HTERT RPE-1 (cell line): ENCODE measurements around the gene SGCE.

Source experiments
- in situ Hi-C: fragments of 300-500 bp; cut with MboI; formaldehyde crosslinking; loops from 4 replicates; pipeline ENCODE4 v1.14.3; 2020; ENCODE audit warnings: low sequenced_read_pairs

SGCE gene

DNA sequence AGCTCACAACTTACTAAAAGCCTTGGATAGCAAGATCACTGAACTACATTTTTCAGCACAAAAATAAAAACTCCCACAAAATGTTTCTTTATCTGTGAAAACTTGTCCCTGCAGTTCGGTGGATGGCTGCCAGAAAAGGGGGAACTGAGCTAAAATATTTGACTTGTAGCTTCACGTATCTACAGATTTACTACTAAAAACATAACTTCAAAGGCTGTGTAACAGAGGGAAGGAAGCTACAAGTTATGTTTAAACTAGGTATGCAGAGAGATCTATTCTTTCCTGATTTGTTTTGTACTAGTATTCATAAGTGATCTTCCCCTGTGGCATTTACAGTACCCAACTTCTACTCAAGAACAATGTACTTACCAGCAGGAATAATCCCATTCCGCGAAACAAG lies 25.1 kb downstream of the SGCE start:
- in situ Hi-C loops = no loop called here

GRCh38 chr7:94623820-94624219 lies 32.1 kb downstream of the SGCE start:
- in situ Hi-C loops = no loop called here

DNA sequence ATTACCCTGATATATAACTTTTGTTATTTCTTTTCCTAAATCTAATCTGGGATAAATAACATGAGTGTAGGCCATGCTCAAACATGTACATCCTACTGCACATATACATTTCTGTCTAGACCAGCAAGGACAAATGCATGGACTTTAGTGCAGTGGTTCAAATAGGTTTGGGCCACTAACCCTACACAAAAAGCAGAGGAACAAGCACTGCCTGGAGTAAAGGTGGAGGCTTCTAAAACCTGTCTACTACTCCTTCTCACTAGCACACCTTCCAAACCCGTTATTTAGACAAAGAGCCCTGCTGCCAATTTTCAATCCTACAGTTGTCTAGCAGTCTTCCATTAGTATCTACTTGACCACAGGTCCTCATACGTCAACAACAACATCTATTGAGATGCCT lies 34.8 kb downstream of the SGCE start:
- in situ Hi-C loops = no loop called here

GRCh38 chr7:94620703-94621118 lies 35.2 kb downstream of the SGCE start:
- in situ Hi-C loops = no loop called here

DNA sequence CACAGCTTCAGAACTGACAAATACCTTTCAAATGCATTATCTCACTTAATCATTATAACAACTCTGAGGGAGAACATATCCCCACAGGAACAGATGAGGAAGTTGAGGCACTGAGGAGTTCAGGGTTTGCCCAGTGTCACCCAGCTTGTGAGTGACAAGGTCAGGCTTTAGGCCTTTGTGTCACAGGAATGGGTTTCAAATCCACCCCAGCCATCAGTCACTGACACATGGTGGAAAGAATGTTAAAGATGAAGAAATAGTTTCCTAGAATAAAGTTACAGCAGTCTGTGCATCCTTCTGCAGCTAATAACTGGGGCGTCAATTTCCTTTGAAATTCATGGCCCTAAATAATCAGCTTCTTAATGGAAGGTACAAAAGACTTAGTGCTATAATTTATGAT lies 37.8 kb downstream of the SGCE start:
- in situ Hi-C loops = no loop called here

GRCh38 chr7:94616855-94617254 lies 39.1 kb downstream of the SGCE start:
- in situ Hi-C loops = no loop called here

GRCh38 chr7:94615666-94616065 lies 40.3 kb downstream of the SGCE start:
- in situ Hi-C loops = no loop called here

- in situ Hi-C loops = no loop called here
Observed at GRCh38 chr7:94612661-94613060, 43.3 kb downstream of the SGCE start.

DNA sequence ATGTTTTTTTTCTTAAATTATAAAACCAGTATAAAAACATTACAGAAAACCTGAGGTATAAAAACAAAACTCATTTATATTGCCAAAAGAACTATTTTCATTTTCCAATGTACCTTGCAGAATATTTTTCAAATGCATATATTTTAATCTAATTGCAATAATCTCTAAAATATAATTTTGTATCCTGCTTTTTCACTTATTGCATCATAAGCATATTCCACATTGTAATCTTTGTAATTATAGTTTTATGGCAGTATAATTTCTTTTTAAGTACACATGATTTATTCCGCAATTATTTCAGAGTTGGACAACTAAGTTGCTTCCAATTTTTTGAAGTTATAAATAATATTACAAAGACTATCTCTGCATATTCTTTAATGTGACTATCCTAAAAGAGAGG lies 43.7 kb downstream of the SGCE start:
- in situ Hi-C loops = no loop called here

DNA sequence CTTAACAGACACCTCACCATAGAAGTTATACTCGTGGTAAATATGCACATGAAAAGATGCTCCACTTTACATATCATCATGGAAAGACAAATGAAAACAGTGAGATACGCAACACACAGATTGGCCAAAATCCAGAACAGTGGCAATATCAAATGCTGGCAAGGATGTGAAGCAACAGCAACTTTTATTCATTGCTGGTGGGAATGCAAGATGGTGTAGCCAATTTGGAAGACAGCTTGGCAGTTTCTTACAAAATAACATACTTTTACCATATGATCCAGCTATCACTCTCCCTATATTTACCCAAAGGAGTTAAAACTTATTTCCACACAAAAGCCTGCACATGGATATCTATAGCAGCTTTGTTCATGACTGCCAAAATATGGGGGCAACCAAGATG lies 46.4 kb downstream of the SGCE start:
- in situ Hi-C loops = no loop called here

DNA sequence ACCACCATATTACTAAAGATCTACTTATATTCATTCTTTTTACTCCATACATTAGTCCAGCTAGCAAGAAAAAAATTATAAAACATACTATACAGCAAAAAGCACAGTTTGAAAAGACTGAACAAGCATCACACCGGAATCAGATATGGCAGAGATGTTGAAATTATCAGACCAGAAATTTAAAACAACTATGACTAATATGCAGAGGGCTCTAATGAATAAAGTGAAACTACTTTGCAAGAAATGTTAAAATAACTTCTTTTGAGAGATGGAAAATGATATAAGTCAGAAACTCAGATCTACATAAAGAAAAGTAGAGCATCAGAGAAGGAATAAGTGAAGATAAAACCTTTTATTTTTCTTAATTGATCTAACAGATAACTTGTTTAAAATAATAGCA lies 50.9 kb downstream of the SGCE start:
- in situ Hi-C loops = no loop called here

GRCh38 chr7:94602181-94602580 lies 53.8 kb downstream of the SGCE start:
- in situ Hi-C loops = no loop called here

GRCh38 chr7:94600267-94600666 lies 55.7 kb downstream of the SGCE start:
- in situ Hi-C loops = no loop called here

DNA sequence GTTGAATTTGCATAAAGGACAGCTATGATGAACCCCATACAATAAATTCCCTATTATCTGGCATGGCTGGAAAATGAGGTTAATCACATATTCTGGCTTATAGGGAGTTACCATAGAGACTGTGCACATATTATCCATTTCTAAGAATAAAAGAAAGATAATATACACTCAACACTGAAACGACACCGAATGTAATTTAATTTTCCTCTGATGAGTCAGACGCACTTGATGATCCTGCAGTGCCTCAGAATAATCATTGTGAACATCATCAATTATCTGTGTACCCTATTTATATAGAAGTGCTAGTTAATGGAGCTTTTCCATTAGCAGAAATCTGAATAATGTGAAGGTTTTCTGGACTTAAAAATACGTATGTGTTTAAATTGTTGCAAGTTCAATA lies 60.2 kb downstream of the SGCE start:
- in situ Hi-C loops = no loop called here

DNA sequence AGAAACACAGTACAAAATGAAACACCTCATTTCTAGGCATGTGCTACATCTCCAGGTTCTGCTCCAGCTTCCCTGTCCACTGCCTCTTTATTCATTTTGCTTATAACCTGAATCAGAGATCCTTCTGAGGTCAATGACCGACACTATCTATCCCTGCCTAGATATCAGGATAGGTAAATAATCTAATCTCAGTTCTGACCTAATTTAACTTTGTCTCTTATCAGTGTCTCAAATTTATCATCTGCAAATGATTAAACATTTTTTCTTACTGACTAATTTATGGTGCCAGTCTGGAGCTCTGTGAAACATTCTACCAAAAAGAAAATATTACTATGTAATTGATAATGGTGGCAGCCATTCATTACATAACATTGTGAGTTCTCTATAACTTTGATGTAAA lies 61.1 kb downstream of the SGCE start:
- in situ Hi-C loops = no loop called here

DNA sequence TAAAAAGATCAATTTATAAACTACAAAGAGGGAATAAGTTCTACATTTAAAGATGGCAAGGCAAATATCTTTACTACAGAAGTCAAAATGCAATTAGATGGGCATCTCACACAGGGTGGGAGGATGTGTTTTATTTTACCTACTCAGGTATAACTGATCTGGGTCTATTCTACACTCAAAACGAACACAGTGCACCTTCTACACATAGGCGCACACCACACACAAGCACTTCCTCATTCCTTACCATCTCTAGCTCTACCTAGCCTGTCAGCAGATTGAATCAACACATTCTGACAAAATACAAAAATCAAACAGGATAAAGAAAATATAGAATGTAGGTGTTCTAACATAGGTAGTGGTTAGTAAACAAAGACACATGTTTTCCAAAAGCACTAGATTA lies 64.8 kb downstream of the SGCE start:
- in situ Hi-C loops = no loop called here

GRCh38 chr7:94590526-94591162 lies 65.3 kb downstream of the SGCE start:
- in situ Hi-C loops = no loop called here

GRCh38 chr7:94588075-94588474 lies 67.9 kb downstream of the SGCE start:
- in situ Hi-C loops = no loop called here

- in situ Hi-C loops = no loop called here
Observed at GRCh38 chr7:94584113-94584512, 71.8 kb downstream of the SGCE start.

- in situ Hi-C loops = no loop called here
Observed at GRCh38 chr7:94580601-94581000, 75.3 kb downstream of the SGCE start.

DNA sequence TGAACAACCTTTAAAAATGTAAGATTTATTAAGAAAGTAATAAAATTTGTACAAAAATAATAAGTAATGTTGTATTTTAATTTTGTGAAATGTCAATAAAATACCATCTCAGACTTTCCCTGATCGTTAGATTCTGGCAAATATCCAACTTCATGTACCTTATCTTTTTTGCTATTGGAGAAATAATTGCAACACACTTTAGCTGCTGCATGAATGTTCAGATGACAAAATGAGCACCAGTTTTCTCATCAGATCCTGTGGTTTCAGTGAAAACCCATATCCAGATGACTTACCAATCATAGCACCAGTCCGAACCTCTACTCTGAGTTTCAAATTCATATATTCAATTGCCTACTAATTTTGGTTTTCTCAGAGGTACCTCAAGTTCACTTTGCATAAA lies 76.5 kb downstream of the SGCE start:
- in situ Hi-C loops = no loop called here

DNA sequence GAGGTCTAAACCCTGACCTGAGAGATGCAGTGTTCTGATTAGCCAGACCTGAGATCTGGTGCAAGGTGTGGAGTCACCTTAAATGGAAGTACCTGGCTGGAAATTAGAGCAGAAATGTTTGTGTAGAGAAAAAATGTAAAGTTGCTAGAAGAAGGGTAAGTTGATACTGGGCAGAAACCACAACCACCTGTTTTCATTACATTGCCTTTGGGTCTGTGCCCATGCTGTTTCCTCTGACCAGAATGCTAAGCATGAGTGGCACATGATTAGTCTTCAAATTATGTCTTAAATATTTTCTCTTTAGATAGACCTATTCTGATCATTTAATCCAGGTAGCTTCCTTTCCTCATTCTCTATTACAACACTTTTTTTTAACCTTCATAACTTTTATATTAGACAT lies 77.3 kb downstream of the SGCE start:
- in situ Hi-C loops = no loop called here

GRCh38 chr7:94577357-94577756 lies 78.6 kb downstream of the SGCE start:
- in situ Hi-C loops = no loop called here

GRCh38 chr7:94576316-94576715 lies 79.6 kb downstream of the SGCE start:
- in situ Hi-C loops = no loop called here
